IPS-18c (cell line): Measurements from ENCODE around the gene UFM1.
"Not testable (repeated sequence)": the region's sequence is repeated elsewhere in the genome, so short reads cannot be mapped to it uniquely, and the experiment has no call there.

Source experiments
- H3K4me3 ChIP-seq: 2 replicates; pipeline ENCODE4 v1.7.0; 2013; ENCODE audit warnings: low read depth, mild to moderate bottlenecking, low read length, moderate library complexity; ENCODE audit not compliant: insufficient read depth
- H3K9me3 ChIP-seq: one replicate; pipeline ENCODE4 v1.6.1; 2013; ENCODE audit warnings: mild to moderate bottlenecking, low read length, moderate library complexity; ENCODE audit not compliant: control insufficient read depth, insufficient read depth

UFM1 gene

DNA sequence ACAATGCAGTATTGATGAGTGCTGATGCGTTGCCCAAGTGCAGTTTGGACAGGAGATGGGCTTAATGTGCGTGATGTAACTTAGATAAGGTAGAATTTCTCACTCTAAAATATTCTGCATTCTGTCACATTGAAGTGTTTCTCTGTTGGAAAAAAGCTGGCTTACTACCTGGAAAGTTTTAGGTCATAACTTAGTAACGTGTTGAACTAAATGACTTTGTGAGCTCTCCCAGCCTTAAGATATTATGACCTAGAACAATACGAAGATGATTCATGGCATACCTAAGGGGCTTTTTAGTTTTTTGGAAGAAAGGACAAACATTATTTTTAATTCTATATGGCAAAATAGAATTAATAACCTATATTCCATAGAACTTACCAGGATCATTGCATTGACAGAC is 9.0 kb downstream of the UFM1 start:
- H3K9me3 ChIP-seq: no peaks in the 10 kb centered on the region
- H3K4me3 ChIP-seq: no peak overlapping the region

DNA sequence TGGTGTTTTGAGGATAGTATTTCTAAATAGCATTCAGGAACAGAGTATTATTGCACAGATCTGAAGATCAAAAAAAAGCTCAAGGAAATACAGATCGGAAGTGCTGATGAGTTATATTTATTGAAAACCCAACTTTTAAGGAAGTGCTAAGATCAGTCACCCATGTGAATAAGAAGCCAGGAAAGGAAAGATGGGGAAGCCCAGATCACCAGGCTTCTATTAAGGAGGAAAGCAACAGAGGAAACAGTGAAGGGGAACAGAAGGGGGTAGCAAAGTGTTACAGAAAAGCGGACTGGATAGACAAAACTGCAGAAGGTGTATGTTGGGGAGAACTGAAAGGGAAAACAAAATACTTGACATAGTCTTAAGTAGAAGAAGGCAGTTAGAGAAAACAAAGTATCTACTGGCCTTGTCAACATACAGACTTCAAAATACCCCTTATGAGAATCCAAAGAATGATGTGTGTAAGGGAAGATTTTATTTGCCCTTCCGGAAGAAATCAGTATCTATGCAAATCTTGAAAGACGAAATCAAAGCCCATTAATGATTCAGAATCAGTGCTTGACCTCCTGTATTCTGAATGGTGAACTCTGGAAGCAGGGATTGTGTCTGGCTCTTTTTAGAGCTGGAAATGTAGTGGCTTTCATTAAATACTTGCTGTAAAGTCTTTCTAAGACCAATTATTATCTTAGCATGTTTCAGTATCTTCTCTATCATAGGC is 12.1 kb downstream of the UFM1 start:
- Histone ChIP-seq H3K9me3 (no peaks in the 10 kb centered on the region), H3K4me3 (no peak overlapping the region)

DNA sequence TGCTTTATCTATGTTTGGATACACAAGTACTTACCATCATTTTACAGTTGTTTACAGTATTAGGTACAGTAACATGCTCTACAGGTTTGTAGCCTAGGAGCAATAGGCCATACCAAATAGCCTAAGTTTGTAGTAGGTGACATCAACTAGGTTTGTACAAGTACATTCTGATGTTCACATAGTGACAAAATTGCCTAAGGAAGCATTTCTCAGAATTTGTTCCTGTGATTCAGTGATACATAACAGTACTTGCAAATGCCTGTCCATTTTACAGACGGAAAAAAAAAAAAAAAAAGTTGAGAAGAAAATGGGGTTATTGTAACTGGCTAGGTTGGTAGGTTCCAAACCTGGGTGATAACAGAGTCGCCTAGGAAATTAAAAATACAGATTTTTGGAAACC is 13.6 kb downstream of the UFM1 start:
- H3K4me3 ChIP-seq: no peak overlapping the region
- no peaks in the 10 kb centered on the region for H3K9me3 ChIP-seq

DNA sequence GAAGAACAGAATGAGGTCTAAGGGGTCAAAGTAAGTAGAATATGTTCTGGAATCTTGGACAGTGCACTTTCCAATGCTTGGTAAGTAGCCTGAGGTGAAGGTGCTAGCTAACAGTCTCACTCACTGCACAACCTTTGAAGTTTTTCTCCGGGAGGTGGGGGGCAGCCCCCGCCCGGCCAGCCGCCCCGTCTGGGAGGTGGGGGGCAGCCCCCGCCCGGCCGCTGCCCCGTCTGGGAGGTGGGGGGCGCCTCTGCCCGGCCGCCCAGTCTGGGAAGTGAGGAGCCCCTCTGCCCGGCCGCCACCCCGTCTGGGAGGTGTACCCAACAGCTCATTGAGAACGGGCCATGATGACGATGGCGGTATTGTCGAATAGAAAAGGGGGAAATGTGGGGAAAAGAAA is 14.1 kb downstream of the UFM1 start:
- not testable (repeated sequence) for H3K4me3 ChIP-seq

DNA sequence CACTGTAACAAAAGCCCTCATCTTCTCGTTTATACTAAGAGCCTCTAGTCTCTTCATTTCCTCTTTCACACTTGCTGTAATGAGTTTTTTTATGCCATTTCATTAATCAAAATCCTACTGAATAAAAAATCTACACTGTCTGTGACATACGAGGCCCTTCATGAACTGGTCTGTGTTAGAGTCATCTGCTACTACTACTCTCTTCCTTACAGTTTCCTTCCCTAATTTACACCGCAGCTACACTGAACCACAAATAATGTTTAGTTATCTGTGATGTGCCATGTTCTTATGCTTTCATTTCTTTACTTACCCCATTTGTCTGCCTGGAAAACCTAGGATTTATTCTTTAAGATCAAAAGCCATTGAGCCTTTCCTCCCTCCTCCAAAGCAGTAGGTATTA is 16.0 kb downstream of the UFM1 start:
- no peak overlapping the region for H3K4me3 ChIP-seq
- H3K9me3 ChIP-seq: no peaks in the 10 kb centered on the region

More for the DNA sequence above, 14.1 kb downstream of the UFM1 start:
- not testable (repeated sequence) for H3K9me3 ChIP-seq

DNA sequence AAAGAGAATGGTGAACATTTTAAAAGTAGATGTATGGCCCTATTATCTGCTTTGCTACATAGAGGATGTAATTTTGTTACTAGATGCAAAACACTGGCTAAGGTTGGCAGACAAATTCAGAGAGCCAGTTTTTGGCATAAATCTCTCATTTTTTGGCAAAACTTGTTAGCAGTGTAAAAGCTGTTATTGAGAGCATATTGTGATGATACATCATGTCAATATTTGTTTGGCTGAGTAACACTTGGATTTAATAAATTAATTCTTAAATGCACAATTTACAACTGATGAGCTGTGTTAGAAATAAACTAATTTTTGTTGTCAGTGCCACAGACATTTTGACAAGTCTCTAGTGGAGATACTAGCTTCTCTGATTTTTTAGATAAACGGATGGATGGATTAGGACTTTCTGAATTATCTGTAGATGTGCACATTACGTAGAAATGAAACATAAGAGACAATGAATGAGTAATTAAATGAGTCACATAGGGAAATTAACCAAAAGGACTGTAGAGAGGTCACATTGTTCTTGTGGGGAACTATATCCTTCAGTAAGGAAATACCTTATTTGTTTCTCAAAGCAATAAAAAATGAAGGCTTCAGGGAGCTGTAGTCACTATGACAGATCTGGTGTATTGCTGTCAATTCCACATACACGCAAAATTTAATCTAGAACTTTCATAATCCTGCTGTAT is 17.4 kb downstream of the UFM1 start:
- Histone ChIP-seq H3K9me3 (no peaks in the 10 kb centered on the region), H3K4me3 (no peak overlapping the region)

DNA sequence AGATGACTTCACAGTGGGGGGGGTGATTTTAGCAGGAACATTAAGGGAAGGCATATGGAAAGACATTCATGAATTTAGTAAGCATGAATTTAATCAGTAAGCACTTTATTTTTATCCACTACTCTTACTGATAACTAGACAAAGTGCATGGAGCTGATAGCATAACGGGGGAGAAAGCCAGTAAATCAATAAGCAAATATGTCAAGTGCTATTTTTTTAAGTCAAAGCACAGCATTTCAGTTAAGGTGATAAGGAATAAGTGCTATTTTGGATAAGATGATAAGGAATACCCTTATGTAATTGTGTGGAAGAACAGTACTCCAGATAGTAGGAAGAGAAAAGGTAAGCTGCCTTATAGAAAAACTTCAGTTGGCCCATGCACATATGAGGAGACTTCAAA is 19.4 kb downstream of the UFM1 start:
- Histone ChIP-seq H3K4me3 (no peak overlapping the region), H3K9me3 (no peaks in the 10 kb centered on the region)

DNA sequence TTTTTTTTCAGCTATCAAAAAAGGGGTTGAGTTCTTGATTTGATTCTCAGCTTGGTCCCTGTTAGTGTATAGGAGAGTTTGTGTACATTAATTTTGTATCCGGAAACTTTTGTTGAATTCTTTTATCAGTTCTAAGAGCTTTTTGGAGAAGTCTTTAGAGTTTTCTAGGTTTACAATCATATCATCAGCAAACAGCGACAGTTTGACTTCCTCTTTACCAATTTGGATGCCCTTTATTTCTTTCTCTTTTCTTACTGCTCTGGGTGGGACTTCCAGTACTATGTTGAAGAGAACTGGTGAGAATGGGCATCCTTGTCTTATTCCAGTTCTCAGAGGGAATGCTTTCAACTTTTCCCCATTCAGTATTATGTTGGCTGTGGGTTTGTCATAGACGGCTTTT is 20.4 kb downstream of the UFM1 start:
- not testable (repeated sequence) for H3K9me3 ChIP-seq, H3K4me3 ChIP-seq

DNA sequence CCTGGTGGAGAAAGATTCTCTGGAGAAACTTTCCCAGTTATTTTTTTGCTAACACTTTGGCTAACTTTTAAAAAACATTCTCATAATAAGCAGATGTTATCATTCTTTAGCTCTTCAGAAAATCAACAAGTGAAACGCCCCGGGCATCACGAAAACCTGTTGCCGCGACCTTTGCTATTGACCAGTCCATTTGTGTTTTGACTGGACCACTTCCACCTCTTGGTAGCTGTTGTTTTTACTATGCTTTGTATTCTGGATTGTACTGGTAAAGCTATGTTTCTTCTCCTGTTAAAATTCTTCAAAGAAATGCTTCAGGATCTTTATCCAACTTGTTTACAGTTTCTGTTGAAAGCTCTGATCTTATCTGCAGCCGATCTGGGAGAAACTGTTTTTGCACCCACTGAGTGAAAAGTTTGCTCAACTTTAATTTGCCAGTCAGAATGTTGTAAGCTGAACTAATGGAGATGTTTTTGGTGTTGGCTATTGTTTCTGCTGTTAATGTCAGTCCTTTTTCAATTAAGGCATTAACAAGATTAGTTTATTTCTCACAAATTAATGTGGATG is 23.3 kb downstream of the UFM1 start:
- no peaks in the 10 kb centered on the region for H3K9me3 ChIP-seq
- no peak overlapping the region for H3K4me3 ChIP-seq

DNA sequence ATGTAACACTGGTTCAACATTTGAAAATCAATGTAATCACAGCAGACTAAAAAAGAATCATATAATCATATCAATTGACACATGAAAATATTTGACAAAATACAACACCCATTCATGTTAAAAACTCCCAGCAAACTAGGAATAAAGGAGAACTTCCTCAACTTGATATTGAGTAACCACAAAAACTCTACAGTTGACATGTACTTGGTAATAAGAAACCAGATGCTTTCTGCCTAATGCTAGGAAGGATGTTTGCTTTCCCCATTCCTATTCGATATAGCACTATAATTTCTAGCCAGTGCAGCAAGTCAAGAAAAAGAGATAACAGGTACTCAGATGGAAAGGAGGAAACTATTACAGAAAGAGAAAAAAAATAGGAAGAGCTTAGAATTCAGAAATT is 26.9 kb downstream of the UFM1 start:
- no peaks in the 10 kb centered on the region for H3K9me3 ChIP-seq

DNA sequence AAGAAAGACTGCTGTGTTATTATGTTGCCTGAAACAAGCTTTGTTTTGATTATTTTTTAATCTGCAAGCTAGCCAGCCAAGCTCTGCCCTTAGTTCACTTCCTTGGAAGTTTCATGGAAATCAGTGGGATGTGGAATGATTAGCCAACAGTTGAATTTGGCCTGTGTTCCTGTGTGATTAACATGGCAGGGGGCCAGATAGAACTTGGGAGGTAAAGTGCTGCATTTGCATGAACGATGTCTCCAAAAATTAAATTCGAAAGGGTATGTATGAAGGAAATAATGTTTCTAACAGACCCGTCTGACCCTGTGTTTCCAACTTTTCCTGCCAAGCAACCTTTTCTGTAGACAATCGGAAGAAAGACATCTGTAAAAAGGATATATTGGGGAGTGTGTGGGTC is 32.2 kb downstream of the UFM1 start:
- no peaks in the 10 kb centered on the region for H3K9me3 ChIP-seq
- H3K4me3 ChIP-seq: no peak overlapping the region

More for the DNA sequence above, 26.9 kb downstream of the UFM1 start:
- no peak overlapping the region for H3K4me3 ChIP-seq

DNA sequence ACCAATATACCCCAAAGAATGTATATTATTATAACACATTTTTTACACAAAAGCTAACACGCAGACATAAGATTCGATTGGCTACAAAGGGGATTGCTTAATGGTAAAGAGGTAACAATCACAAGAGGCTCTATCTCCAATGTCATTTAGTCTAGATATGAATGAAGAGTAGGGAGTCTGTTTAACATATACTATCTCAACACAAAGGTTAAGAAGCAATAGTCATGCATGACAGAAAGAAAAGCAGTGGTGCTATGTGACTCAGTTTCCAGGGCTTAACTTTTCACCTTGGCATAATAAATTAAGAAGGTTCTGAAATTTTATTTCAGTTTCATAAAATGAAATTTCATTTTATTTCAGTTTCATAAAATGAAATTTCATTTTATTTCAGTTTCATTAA is 33.3 kb downstream of the UFM1 start:
- H3K9me3 ChIP-seq: no peaks in the 10 kb centered on the region
- H3K4me3 ChIP-seq: no peak overlapping the region

DNA sequence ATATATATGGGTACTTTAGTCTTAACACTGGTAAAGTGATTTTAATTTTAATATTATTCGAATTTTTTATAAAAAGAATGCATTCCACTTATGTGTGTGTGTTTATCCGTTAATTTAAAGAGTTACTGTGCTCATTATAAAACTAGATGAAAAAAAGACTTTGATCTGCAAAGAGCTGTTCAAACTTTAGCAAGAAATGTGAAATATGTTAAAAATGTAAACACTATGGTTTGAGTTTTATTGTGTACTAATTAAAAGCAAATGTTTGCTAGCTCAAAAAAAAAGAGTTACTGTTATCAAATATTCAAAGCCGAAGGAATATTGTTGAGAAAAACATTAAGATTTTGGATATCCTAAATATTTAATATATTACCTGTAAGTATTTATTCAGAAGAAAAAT is 34.5 kb downstream of the UFM1 start:
- no peaks in the 10 kb centered on the region for H3K9me3 ChIP-seq
- H3K4me3 ChIP-seq: no peak overlapping the region

DNA sequence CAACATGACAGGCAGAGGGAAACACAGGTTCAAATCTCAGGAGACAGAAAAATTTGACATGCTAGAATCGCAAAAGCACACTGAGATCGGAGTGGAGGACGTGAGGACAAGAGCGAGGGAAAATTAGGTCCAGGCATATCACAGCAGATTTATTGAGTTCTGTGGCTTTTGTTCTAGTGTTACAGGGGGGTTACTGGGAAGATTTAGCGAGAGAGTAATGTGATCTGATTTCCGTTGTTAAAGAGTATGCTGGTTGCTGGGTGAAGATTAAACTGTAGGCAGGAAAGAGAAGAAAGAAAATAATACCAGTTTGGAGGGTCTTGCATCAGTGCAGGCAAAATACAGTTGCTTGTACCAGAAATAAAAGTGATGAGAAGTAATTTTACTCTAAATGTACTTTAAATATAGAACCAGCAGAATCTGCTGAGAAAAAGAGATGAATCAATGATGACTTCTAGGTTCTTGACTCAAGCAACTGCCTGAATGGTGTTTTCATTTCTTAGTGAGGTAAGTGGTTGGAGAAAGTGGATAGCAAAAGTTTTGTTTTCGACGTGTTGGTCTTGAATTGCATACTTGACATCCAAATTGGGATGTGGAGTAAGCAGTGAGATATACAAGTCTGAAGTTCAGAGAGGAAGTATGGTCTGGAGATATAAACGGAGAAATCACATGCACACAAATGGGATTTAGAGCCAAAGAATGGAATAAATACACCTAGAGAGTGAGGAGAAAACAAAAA is 35.7 kb downstream of the UFM1 start:
- no peaks in the 10 kb centered on the region for H3K9me3 ChIP-seq
- H3K4me3 ChIP-seq: no peak overlapping the region

DNA sequence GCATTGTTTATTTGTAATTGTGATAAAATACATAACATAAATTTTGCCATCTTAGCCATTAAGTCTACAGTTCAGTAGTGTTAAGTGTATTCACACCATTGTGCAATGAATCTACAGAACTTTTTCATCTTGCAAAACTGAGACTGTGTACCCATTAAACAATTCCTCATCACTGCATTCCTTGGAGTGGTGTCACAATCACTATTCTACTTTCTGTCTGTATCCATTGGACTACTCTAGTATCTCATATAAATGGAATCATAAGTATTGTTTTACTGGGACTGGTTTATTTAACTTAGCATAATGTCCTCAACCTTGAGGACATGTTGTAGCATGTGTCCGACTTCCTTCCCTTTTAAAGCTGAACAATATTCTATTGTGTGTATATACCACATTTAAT is 36.8 kb downstream of the UFM1 start:
- no peak overlapping the region for H3K4me3 ChIP-seq
- H3K9me3 ChIP-seq: no peaks in the 10 kb centered on the region

DNA sequence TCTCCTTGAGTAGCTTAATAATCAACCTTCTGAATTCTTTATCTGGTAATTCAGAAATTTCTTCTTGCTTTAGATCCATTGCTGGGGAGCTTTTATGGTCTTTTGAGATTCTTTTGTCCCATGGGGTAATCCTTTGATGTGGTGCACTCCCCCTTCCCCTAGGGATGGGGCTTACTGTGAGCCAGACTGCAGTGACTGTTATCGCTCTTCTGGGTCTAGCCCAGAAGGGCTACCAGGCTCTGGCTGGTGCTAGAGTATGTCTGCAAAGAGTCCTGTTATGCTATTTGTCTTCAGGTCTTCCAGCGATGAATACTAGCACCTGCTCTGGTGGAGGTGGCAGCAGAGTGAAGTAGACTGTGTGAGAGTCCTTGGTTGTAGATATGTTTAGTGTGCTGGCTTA is 41.7 kb downstream of the UFM1 start:
- H3K4me3 ChIP-seq: no peak overlapping the region
- no peaks in the 10 kb centered on the region for H3K9me3 ChIP-seq

DNA sequence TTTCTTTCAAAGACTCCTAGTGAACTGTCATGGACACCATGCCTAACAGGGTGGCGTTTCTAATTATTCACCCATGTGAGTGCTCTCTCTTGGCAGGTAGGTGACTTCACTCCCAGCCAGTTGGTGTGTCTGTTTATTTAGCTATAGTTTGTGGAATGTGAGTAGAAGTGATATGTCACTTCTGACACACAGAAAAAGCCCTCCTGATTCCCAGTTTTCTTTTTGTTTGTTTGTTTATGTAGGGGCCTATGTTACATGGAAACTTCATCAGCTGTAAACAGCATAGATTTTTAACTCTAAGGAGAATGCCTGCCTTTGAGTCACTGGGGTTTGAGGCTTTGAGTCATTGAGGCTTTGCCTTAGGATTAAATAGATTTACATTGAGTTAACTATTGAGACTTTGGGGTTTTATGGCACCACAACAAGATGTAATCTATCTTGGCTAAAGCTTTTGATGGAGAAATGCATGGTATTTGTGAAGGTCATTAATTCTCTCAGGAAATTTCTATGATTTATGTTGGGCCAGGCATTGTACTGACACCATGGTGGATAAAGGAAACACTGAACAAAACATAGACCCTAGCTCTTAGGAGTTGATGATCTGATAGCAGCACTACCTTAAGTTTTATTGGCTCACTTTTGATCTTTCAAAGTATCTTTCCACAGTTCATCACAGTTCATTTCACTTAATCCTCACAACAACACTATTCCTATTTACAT is 45.3 kb downstream of the UFM1 start:
- Histone ChIP-seq H3K9me3 (no peaks in the 10 kb centered on the region), H3K4me3 (no peak overlapping the region)

DNA sequence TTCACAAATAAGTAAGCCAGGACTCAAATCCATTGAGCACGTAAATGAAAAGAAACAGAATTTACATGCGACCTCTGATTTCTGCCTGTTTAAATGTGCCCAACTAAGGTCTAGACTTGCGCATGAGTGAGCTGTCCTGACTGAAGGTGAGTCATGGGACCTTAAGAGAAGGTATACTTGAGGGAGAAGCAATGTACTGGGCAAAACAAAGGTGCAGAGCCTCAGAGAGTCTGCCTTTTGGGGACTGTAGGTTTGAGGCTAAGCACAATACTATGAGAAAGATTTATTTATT is 45.8 kb downstream of the UFM1 start:
- Histone ChIP-seq H3K4me3 (no peak overlapping the region), H3K9me3 (no peaks in the 10 kb centered on the region)
